HepG2 (cell line): ENCODE data around the gene AFF1. TPM values are rescaled to one million over a fixed set of nuclear protein-coding genes. Genes with fewer than 3 reads are reported as not detected.

ENCODE experiments used
- DBP ChIP-seq: sonication (generic); formaldehyde crosslinking; IDR thresholded peaks from 2 replicates; pipeline ENCODE4 v1.4.0; 2020; ENCODE audit warnings: missing genetic modification reagents; ENCODE audit errors: not compliant biosample characterization
- DZIP1 ChIP-seq: sonication (generic); formaldehyde crosslinking; IDR thresholded peaks from 2 replicates; pipeline ENCODE4 v1.5.0; 2020; ENCODE audit warnings: mild to moderate bottlenecking, missing genetic modification reagents
- FUBP1 ChIP-seq: sonication (generic); formaldehyde crosslinking; IDR thresholded peaks from 2 replicates; pipeline ENCODE4 v1.5.1; 2020; ENCODE audit warnings: missing genetic modification reagents, mild to moderate bottlenecking, borderline replicate concordance
- GLMP ChIP-seq: sonication (generic); formaldehyde crosslinking; IDR thresholded peaks from 2 replicates; pipeline ENCODE4 v1.9.0; 2021; ENCODE audit warnings: missing genetic modification reagents, mild to moderate bottlenecking, borderline replicate concordance
- GPN1 ChIP-seq: sonication (generic); formaldehyde crosslinking; IDR thresholded peaks from 2 replicates; pipeline ENCODE4 v1.5.1; 2020; ENCODE audit warnings: missing genetic modification reagents, borderline replicate concordance
- HMG20A ChIP-seq: IDR thresholded peaks from 2 replicates; pipeline ENCODE4 v1.6.1; 2016; ENCODE audit warnings: borderline replicate concordance
- HNF4A ChIP-seq: sonication (generic); formaldehyde crosslinking; IDR thresholded peaks from 2 replicates; pipeline ENCODE4 v1.4.0; 2020; ENCODE audit warnings: missing genetic modification reagents
- HOXD1 ChIP-seq: sonication (generic); formaldehyde crosslinking; IDR thresholded peaks from 2 replicates; pipeline ENCODE4 v1.5.0; 2020; ENCODE audit warnings: missing genetic modification reagents
- PBX2 ChIP-seq: IDR thresholded peaks from 2 replicates; pipeline ENCODE4 v1.6.1; 2016; ENCODE audit warnings: control low read depth
- SOX5 ChIP-seq: IDR thresholded peaks from 2 replicates; pipeline ENCODE4 v1.6.1; 2016; ENCODE audit warnings: borderline replicate concordance
- SPEN ChIP-seq: sonication (generic); formaldehyde crosslinking; IDR thresholded peaks from 2 replicates; pipeline ENCODE4 v1.5.1; 2020; ENCODE audit warnings: low read depth, mild to moderate bottlenecking, missing genetic modification reagents
- TCF7L2 ChIP-seq: IDR thresholded peaks from 2 replicates; pipeline ENCODE4 v1.6.1; 2011; ENCODE audit warnings: mild to moderate bottlenecking, low read depth, low read length, moderate library complexity
- ZBTB21 ChIP-seq: sonication (generic); formaldehyde crosslinking; IDR thresholded peaks from 2 replicates; pipeline ENCODE4 v1.4.0; 2020; ENCODE audit warnings: missing genetic modification reagents
- ZHX1 ChIP-seq: sonication (generic); formaldehyde crosslinking; IDR thresholded peaks from 2 replicates; pipeline ENCODE4 v1.8.1; 2022; ENCODE audit warnings: low read depth, mild to moderate bottlenecking, missing genetic modification reagents
- ZNF143 ChIP-seq: sonication (generic); formaldehyde crosslinking; IDR thresholded peaks from 2 replicates; pipeline ENCODE4 v1.4.0; 2020; ENCODE audit warnings: missing genetic modification reagents
- ZNF205 ChIP-seq: IDR thresholded peaks from 2 replicates; pipeline ENCODE4 v1.6.1; 2018; ENCODE audit warnings: missing biosample characterization, missing genetic modification reagents
- ZNF34 ChIP-seq: sonication (generic); formaldehyde crosslinking; IDR thresholded peaks from 2 replicates; pipeline ENCODE4 v1.4.0; 2020; ENCODE audit warnings: mild to moderate bottlenecking, missing genetic modification reagents, borderline replicate concordance
- ZNF629 ChIP-seq: sonication (generic); formaldehyde crosslinking; conservative IDR thresholded peaks from 2 replicates; pipeline ENCODE4 v1.5.0; 2020; ENCODE audit warnings: missing genetic modification reagents
- polyA plus RNA-seq, 8 experiments: library from polyadenylated mRNA; depleted of rRNA in 3 of 8; stranded (reverse) in 7 of 8; unstranded in 1 of 8; fragments of >200 nt; fragmentation: Illumina TruSeq in 4 of 8; extraction: Trizol in 4 of 8; gene quantifications; 2 replicates each; pipeline versions ENCODE4 v1.2.1 to v1.2.3, GENCODE V29; 2011 to 2016; ENCODE audit warnings: low read depth in 4 of 8, missing spikeins in 1 of 8, mixed read lengths in 1 of 8; ENCODE audit not compliant: insufficient read depth in 1 of 8
- total RNA-seq, 5 experiments: library from RNA; depleted of rRNA; stranded (reverse); fragments of >200 nt; fragmentation: Illumina TruSeq; extraction: Trizol; gene quantifications; 2 replicates each; pipeline ENCODE4 v1.2.3, GENCODE V29; 2016; ENCODE audit warnings: low read depth in 1 of 5

The AFF1 gene
- total and polyA plus RNA-seq, 2 of the 13 experiments (the other 11 are each of a cell fraction or from before 2014, with no cell fraction given), result 15.5 to 15.9 TPM

GRCh38 chr4:87006676-87007527, 72.1 kb downstream of the AFF1 start (continued):
- no peak for TF ChIP-seq HNF4A
- TF ChIP-seq ZNF629 (CRISPR knock-in tag), result 0 out of 2 replicates have a peak, but pooled peaks have one; percentile 7
- TF ChIP-seq GLMP (CRISPR knock-in tag), result no peak
- no peak for TF ChIP-seq HMG20A (CRISPR knock-in tag)
- no peak; the same call in 1 of the 2 replicates for TF ChIP-seq ZHX1
- TF ChIP-seq SOX5, result peak; percentile 58; the same call in 1 of the 2 replicates
- TF ChIP-seq ZNF34 (CRISPR knock-in tag), result no peak
- no peak for TF ChIP-seq ZBTB21 (CRISPR knock-in tag)
- TF ChIP-seq PBX2 (CRISPR knock-in tag), result peak; percentile 50; the same call in 1 of the 2 replicates
- no peak for TF ChIP-seq HOXD1 (CRISPR knock-in tag)
- TF ChIP-seq ZNF205 (CRISPR knock-in tag), result no peak
- TF ChIP-seq ZNF143 (CRISPR knock-in tag), result no peak
- no peak for TF ChIP-seq TCF7L2
- peak; percentile 9 for TF ChIP-seq DBP (CRISPR knock-in tag)
- peak; percentile 81; the same call in 1 of the 2 replicates for TF ChIP-seq FUBP1
- no peak for TF ChIP-seq DZIP1 (CRISPR knock-in tag)
- no peak for TF ChIP-seq GPN1 (CRISPR knock-in tag)
- peak; percentile 47; the same call in 1 of the 2 replicates for TF ChIP-seq SPEN (CRISPR knock-in tag)
